ENCODE data around the gene MAD1L1.

DNA sequence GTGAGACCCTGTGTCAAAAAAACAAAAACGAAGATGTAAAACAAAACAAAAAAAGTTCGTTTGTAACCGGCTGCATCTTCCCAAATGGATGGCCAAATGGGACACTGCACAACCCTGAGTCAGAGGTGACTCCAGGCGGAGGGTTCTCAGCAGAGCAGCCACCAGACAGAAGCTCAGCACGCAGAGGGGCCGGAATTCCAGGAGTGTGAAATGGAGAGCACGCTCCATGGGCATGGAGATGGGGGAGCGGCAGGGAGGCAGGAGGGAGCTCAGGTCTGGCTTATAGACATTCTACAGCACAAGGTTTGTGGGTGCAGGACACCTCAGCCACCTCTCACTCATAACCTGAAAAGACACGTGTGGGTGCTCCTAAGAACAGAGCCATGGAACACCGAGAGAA, 227.0 kb downstream of the MAD1L1 start:
- no peak for TF ChIP-seq ZFP3 (CRISPR knock-in tag; IDR thresholded peaks at IDR 0.05)
- TF ChIP-seq ZNF70 (CRISPR knock-in tag; IDR thresholded peaks at IDR 0.05), result no peak
- TF ChIP-seq, protein P1, sequence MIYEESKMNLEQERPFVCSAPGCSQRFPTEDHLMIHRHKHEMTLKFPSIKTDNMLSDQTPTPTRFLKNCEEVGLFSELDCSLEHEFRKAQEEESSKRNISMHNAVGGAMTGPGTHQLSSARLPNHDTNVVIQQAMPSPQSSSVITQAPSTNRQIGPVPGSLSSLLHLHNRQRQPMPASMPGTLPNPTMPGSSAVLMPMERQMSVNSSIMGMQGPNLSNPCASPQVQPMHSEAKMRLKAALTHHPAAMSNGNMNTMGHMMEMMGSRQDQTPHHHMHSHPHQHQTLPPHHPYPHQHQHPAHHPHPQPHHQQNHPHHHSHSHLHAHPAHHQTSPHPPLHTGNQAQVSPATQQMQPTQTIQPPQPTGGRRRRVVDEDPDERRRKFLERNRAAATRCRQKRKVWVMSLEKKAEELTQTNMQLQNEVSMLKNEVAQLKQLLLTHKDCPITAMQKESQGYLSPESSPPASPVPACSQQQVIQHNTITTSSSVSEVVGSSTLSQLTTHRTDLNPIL (CRISPR knock-in tag; IDR thresholded peaks at IDR 0.05; ENCODE audit: low read depth), result no peak
- TF ChIP-seq CSDC2 (CRISPR knock-in tag; IDR thresholded peaks at IDR 0.05), result no peak
- no peak for TF ChIP-seq ISL1 (CRISPR knock-in tag; IDR thresholded peaks at IDR 0.05)

Measured in SK-N-SH treated with all-trans-retinoic acid at 6 μM for 48 hours (cell line).